Astrocyte of the cerebellum (primary cell): ENCODE results near the gene DNAH6.

ENCODE experiments used
- DNase-seq: peaks from one replicate; pipeline ENCODE4 v3.0.0-alpha.2; 2011; ENCODE audit warnings: low read depth
- H3K4me3 ChIP-seq: 2 replicates; pipeline ENCODE4 v1.5.1; 2011; ENCODE audit warnings: mild to moderate bottlenecking, low read depth, low read length, moderate library complexity
- in situ Hi-C: cut with HindIII; loops from 2 replicates; pipeline ENCODE4 v1.10.0; 2017; ENCODE audit warnings: low sequenced_read_pairs
- TF ChIP-seq, protein P1 (sequence below): IDR thresholded peaks from 2 replicates; pipeline ENCODE4 v1.5.1; 2012; ENCODE audit warnings: low read length, low read depth, moderate library complexity, mild to moderate bottlenecking; ENCODE audit errors: missing control alignments

The DNAH6 gene

DNA sequence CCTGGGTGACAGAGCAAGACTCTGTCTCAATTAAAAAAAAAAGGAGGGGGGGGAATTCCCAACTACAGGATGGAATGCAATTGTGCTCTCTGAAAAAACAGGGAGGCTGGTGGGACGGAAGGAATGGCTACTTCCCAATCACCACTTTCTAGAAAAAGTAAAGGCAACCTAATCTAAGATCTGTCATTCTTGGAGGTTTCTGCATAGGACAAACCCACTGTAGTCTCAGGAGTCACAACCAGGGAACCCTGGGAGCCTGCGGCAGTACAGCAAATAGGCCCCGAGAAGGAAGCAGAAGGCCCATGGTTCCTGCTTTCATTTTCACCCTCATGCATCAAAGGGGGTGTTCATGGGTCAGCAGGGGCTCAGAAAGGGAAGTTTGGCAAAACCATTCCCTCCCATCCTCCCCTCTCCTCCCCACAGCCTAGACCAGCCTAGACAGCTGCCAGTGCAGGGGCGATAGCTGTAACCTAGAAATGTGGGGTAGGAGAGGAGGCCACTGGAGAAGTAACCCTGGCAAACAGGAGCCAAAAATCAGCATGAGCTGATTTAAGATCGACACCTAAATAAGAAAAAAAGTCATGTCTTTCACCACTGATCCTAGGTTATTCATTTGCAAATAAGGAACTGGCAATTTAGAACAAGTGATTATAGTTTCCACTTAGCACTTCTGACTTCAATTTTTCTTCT lies 316.6 kb downstream of the DNAH6 start:
- TF ChIP-seq, protein P1, sequence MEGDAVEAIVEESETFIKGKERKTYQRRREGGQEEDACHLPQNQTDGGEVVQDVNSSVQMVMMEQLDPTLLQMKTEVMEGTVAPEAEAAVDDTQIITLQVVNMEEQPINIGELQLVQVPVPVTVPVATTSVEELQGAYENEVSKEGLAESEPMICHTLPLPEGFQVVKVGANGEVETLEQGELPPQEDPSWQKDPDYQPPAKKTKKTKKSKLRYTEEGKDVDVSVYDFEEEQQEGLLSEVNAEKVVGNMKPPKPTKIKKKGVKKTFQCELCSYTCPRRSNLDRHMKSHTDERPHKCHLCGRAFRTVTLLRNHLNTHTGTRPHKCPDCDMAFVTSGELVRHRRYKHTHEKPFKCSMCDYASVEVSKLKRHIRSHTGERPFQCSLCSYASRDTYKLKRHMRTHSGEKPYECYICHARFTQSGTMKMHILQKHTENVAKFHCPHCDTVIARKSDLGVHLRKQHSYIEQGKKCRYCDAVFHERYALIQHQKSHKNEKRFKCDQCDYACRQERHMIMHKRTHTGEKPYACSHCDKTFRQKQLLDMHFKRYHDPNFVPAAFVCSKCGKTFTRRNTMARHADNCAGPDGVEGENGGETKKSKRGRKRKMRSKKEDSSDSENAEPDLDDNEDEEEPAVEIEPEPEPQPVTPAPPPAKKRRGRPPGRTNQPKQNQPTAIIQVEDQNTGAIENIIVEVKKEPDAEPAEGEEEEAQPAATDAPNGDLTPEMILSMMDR, result no peak
- no peak for DNase-seq
- no peak overlapping the region for H3K4me3 ChIP-seq
- in situ Hi-C loops, result no loop called here

DNA sequence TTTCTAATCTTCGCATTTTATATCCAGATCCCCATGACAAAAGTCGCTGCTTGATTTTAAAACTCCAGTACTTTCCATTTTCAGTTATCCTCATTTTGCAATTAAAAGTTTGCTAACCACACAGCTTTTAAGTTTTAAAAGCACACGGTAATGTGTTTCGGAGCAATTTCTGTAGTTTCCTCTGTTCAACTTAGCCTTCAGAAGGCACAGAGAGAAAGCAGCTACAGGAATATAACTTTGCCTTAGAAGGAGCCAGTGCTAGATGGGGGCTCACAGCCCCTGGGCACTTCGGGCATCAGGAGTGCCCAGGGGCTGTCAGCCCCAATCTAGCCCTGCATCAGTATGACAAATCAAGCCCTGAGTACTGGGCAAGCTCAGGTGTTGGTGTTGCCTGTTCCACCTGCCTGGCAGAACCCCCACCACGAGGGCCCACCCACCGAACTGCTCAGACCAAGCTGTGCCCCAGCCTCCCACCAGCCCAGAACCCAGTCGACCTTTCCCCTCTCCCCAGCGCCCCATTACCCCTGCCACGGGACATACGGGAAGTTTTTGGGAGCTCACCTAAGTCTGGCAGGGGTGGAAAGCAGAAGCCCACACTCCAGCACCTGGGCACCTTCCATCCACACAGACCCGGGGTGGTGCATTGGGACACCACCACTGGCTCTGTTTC lies 317.3 kb downstream of the DNAH6 start:
- DNase-seq, result no peak
- TF ChIP-seq, protein P1, result no peak
- H3K4me3 ChIP-seq, result no peak overlapping the region
- in situ Hi-C loops, result no loop called here

DNA sequence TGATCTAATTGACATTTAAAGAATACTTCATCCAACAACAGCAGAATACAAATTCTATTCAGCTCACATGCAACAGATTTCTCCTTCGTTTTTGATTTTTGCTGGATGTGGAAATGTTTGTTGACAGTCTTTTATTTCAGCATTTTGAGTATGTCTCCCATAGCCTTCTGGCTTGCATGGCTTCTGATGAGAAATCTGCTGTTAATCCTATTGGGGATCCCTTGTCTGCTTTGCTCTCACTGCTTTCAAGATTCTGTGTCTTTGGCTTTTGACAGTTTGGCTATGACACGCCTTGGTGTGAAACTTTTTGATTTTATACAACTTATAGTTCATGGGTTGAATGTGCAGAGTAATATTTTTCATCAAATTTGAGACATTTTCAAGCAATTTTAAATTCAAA lies 319.9 kb downstream of the DNAH6 start:
- in situ Hi-C loops, result no loop called here
- TF ChIP-seq, protein P1, result no peak
- no peak overlapping the region for H3K4me3 ChIP-seq
- DNase-seq, result no peak

DNA sequence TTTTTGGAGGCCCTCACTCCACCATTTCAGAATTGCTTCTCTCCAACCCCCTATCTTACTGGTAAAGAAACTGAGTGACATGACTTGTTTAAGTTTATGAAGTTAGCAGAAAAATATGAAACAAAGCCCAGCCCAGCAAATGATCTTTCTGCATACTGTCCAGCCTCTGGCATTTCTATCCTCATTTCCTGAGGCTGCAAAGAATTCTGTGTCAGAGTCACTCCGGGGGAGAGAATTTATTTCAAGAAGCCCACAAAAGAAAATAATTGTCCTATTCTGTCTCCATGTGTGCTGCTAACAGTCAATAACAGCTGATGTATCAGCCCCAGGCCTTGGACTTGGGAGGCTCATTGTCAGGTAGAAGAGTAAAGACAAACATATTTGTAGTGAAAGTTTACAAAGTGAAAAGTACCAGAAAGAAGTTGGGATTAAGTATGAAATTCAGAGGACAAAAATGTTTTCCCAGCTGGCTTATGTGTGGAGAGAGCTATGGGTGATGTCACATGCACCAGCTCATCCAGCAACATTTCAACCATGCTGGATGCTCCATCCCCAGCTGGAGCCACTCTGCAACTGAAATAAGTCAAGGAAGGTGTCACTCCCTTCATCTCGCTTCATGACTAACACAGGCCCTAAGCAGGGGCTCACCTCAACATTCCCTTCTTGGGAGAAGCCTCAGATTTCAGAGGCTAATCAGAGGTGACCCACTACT lies 322.3 kb downstream of the DNAH6 start:
- TF ChIP-seq, protein P1, result no peak
- in situ Hi-C loops, result no loop called here
- H3K4me3 ChIP-seq, result no peak overlapping the region
- no peak for DNase-seq

DNA sequence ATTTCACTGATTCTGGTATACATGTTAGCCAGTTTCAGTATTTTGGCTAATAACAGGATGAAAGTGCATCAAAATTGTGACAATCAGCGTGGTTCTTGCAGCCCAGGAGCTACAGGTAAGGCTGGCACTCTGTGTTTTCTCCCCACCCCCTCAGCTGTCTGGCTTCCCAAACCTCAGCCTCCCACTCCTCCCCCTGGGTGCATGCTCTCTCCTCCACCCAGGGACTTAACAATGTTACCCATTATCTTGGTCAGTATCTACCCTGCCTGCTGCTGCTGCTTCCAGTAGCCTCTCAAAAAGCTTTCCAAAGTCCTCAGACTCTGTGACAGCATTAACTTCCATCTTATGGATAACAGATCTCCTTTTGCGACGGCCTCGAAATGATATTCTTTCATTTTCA lies 323.6 kb downstream of the DNAH6 start:
- no peak overlapping the region for H3K4me3 ChIP-seq
- TF ChIP-seq, protein P1, result no peak
- no peak for DNase-seq
- in situ Hi-C loops, result loop anchor here (10.0 kb wide), 1 partner anchor 55 kb away; no protein-coding TSS in a partner anchor

- no peak overlapping the region for H3K4me3 ChIP-seq
- TF ChIP-seq, protein P1, result no peak
- DNase-seq, result no peak
- in situ Hi-C loops, result loop anchor here (10.0 kb wide), 1 partner anchor 56 kb away; no protein-coding TSS in a partner anchor
These were observed 324.0 kb downstream of the DNAH6 start for GRCh38 chr2:84840306-84840705.
